Activated naive CD8-positive, alpha-beta T cell treated with anti-CD3 and anti-CD28 coated beads, Interleukin-2, amount 50 U/mL, for 24 hours (primary cell): ENCODE data around the gene TSPAN6.
A peak's percentile ranks its signal among the peaks of the same experiment; 100 is the strongest.

Source experiments
- ATAC-seq: fragments of 150-1000 bp; cut with Tn5 transposase; one replicate; pipeline ENCODE4 v1.10.0; 2021
- DNase-seq: peaks from one replicate; pipeline ENCODE4 v3.0.0; 2021
- H3K27ac Mint-ChIP-seq: one replicate; pipeline ENCODE4 v1.8.0; 2021; ENCODE audit warnings: mild to moderate bottlenecking, mixed read lengths
- H3K27me3 Mint-ChIP-seq: one replicate; pipeline ENCODE4 v1.8.0; 2021; ENCODE audit warnings: mixed read lengths
- H3K36me3 Mint-ChIP-seq: one replicate; pipeline ENCODE4 v1.8.0; 2021; ENCODE audit warnings: low read depth, mixed read lengths
- H3K4me1 Mint-ChIP-seq: one replicate; pipeline ENCODE4 v1.8.0; 2021; ENCODE audit warnings: mixed read lengths
- H3K4me3 Mint-ChIP-seq: one replicate; pipeline ENCODE4 v1.8.0; 2021; ENCODE audit warnings: mild to moderate bottlenecking, moderate library complexity, mixed read lengths
- H3K9me3 Mint-ChIP-seq: one replicate; pipeline ENCODE4 v1.8.0; 2021; ENCODE audit warnings: mixed read lengths

The TSPAN6 gene

GRCh38 chrX:100625985-100626491 is 10.6 kb downstream of the TSPAN6 start:
- Mint-ChIP-seq H3K4me1 (peaks cover 10% of the 10 kb centered on the region), H3K4me3 (no peak overlapping the region), H3K36me3 (no peaks in the 10 kb centered on the region), H3K9me3 (no peaks in the 10 kb centered on the region), H3K27me3 (peaks cover 7% of the 10 kb centered on the region), H3K27ac (no peak overlapping the region)
- DNase-seq (peak; percentile 1), ATAC-seq (peak; percentile 54)

GRCh38 chrX:100623001-100623400 is 13.6 kb downstream of the TSPAN6 start:
- H3K27me3 Mint-ChIP-seq, result peaks cover 6% of the 10 kb centered on the region
- DNase-seq (no peak), ATAC-seq (no peak)
- H3K4me3 Mint-ChIP-seq, result no peak overlapping the region
- H3K27ac Mint-ChIP-seq, result no peak overlapping the region
- no peaks in the 10 kb centered on the region for H3K36me3 Mint-ChIP-seq
- peaks cover 10% of the 10 kb centered on the region for H3K4me1 Mint-ChIP-seq
- H3K9me3 Mint-ChIP-seq, result no peaks in the 10 kb centered on the region

GRCh38 chrX:100615005-100615404 is 21.6 kb downstream of the TSPAN6 start:
- Mint-ChIP-seq H3K36me3 (no peaks in the 10 kb centered on the region), H3K4me3 (no peak overlapping the region), H3K4me1 (no peaks in the 10 kb centered on the region), H3K9me3 (no peaks in the 10 kb centered on the region), H3K27ac (no peak overlapping the region), H3K27me3 (peaks cover 14% of the 10 kb centered on the region)
- no peak for ATAC-seq
- DNase-seq, result no peak

GRCh38 chrX:100611951-100612350 is 24.7 kb downstream of the TSPAN6 start:
- H3K27me3 Mint-ChIP-seq, result peaks cover 11% of the 10 kb centered on the region
- no peaks in the 10 kb centered on the region for H3K9me3 Mint-ChIP-seq
- ATAC-seq (no peak), DNase-seq (no peak)
- H3K4me1 Mint-ChIP-seq, result peaks cover 1% of the 10 kb centered on the region
- H3K27ac Mint-ChIP-seq, result no peak overlapping the region
- H3K4me3 Mint-ChIP-seq, result no peak overlapping the region
- no peaks in the 10 kb centered on the region for H3K36me3 Mint-ChIP-seq

GRCh38 chrX:100609591-100609990 is 27.0 kb downstream of the TSPAN6 start:
- ATAC-seq (no peak), DNase-seq (no peak)
- Mint-ChIP-seq H3K4me3 (no peak overlapping the region), H3K27me3 (peaks cover 10% of the 10 kb centered on the region), H3K4me1 (peaks cover 5% of the 10 kb centered on the region), H3K27ac (no peak overlapping the region), H3K36me3 (no peaks in the 10 kb centered on the region), H3K9me3 (no peaks in the 10 kb centered on the region)

- no peaks in the 10 kb centered on the region for H3K9me3 Mint-ChIP-seq
- DNase-seq (no peak), ATAC-seq (no peak)
- H3K27me3 Mint-ChIP-seq, result peaks cover 7% of the 10 kb centered on the region
- no peaks in the 10 kb centered on the region for H3K36me3 Mint-ChIP-seq
- H3K27ac Mint-ChIP-seq, result no peak overlapping the region
- H3K4me3 Mint-ChIP-seq, result no peak overlapping the region
- H3K4me1 Mint-ChIP-seq, result peaks cover 5% of the 10 kb centered on the region
Observed at GRCh38 chrX:100606753-100607152, 29.9 kb downstream of the TSPAN6 start.

- ATAC-seq, result no peak
- Mint-ChIP-seq H3K4me3 (no peak overlapping the region), H3K36me3 (no peaks in the 10 kb centered on the region), H3K27me3 (peaks cover 8% of the 10 kb centered on the region), H3K9me3 (no peaks in the 10 kb centered on the region), H3K4me1 (peaks cover 5% of the 10 kb centered on the region), H3K27ac (no peak overlapping the region)
- DNase-seq, result no peak
Observed at GRCh38 chrX:100600758-100601157, 35.8 kb downstream of the TSPAN6 start.

- Mint-ChIP-seq H3K27me3 (peaks cover 8% of the 10 kb centered on the region), H3K36me3 (no peaks in the 10 kb centered on the region)
- ATAC-seq, result no peak
Observed at GRCh38 chrX:100600340-100600739, 36.3 kb downstream of the TSPAN6 start.

GRCh38 chrX:100599456-100599855 is 37.1 kb downstream of the TSPAN6 start:
- DNase-seq (no peak), ATAC-seq (no peak)
- H3K4me3 Mint-ChIP-seq, result no peak overlapping the region
- no peaks in the 10 kb centered on the region for H3K9me3 Mint-ChIP-seq
- no peaks in the 10 kb centered on the region for H3K36me3 Mint-ChIP-seq
- H3K27me3 Mint-ChIP-seq, result peaks cover 6% of the 10 kb centered on the region
- H3K4me1 Mint-ChIP-seq, result peaks cover 5% of the 10 kb centered on the region
- no peak overlapping the region for H3K27ac Mint-ChIP-seq

More at GRCh38 chrX:100600340-100600739, 36.3 kb downstream of the TSPAN6 start:
- H3K9me3 Mint-ChIP-seq, result no peaks in the 10 kb centered on the region
- H3K27ac Mint-ChIP-seq, result no peak overlapping the region
- no peak overlapping the region for H3K4me3 Mint-ChIP-seq
- DNase-seq, result no peak
- peaks cover 5% of the 10 kb centered on the region for H3K4me1 Mint-ChIP-seq

- DNase-seq (no peak), ATAC-seq (no peak)
- H3K27me3 Mint-ChIP-seq, result peaks cover 2% of the 10 kb centered on the region
- H3K4me1 Mint-ChIP-seq, result peaks cover 5% of the 10 kb centered on the region
- no peak overlapping the region for H3K4me3 Mint-ChIP-seq
- no peaks in the 10 kb centered on the region for H3K9me3 Mint-ChIP-seq
- no peaks in the 10 kb centered on the region for H3K36me3 Mint-ChIP-seq
- no peak overlapping the region for H3K27ac Mint-ChIP-seq
Observed at GRCh38 chrX:100596601-100597000, 40.0 kb downstream of the TSPAN6 start.

- H3K4me3 Mint-ChIP-seq, result no peak overlapping the region
- no peak for DNase-seq
- H3K27ac Mint-ChIP-seq, result no peak overlapping the region
- no peak for ATAC-seq
- H3K27me3 Mint-ChIP-seq, result no peaks in the 10 kb centered on the region
- no peaks in the 10 kb centered on the region for H3K9me3 Mint-ChIP-seq
- H3K4me1 Mint-ChIP-seq, result no peaks in the 10 kb centered on the region
- no peaks in the 10 kb centered on the region for H3K36me3 Mint-ChIP-seq
Observed at GRCh38 chrX:100593581-100593980, 43.0 kb downstream of the TSPAN6 start.

- Mint-ChIP-seq H3K36me3 (no peaks in the 10 kb centered on the region), H3K4me1 (no peaks in the 10 kb centered on the region), H3K4me3 (no peak overlapping the region), H3K9me3 (no peaks in the 10 kb centered on the region), H3K27me3 (no peaks in the 10 kb centered on the region), H3K27ac (no peak overlapping the region)
- no peak for DNase-seq
- ATAC-seq, result no peak
Observed at GRCh38 chrX:100593126-100593525, 43.5 kb downstream of the TSPAN6 start.

- Mint-ChIP-seq H3K36me3 (no peaks in the 10 kb centered on the region), H3K9me3 (no peaks in the 10 kb centered on the region), H3K27me3 (no peaks in the 10 kb centered on the region), H3K27ac (no peak overlapping the region), H3K4me3 (no peak overlapping the region), H3K4me1 (no peaks in the 10 kb centered on the region)
- ATAC-seq (no peak), DNase-seq (no peak)
Observed at GRCh38 chrX:100591256-100592051, 45.2 kb downstream of the TSPAN6 start.

- H3K36me3 Mint-ChIP-seq, result no peaks in the 10 kb centered on the region
Observed at GRCh38 chrX:100587861-100588260, 48.7 kb downstream of the TSPAN6 start.

GRCh38 chrX:100586747-100587146 is 49.9 kb downstream of the TSPAN6 start:
- Mint-ChIP-seq H3K27me3 (peaks cover 10% of the 10 kb centered on the region), H3K36me3 (no peaks in the 10 kb centered on the region), H3K4me3 (no peak overlapping the region), H3K9me3 (no peaks in the 10 kb centered on the region), H3K4me1 (no peaks in the 10 kb centered on the region), H3K27ac (no peak overlapping the region)
- no peak for ATAC-seq
- DNase-seq, result no peak

More at GRCh38 chrX:100587861-100588260, 48.7 kb downstream of the TSPAN6 start:
- H3K27ac Mint-ChIP-seq, result no peak overlapping the region
- H3K4me3 Mint-ChIP-seq, result no peak overlapping the region
- no peaks in the 10 kb centered on the region for H3K4me1 Mint-ChIP-seq
- peaks cover 10% of the 10 kb centered on the region for H3K27me3 Mint-ChIP-seq
- H3K9me3 Mint-ChIP-seq, result no peaks in the 10 kb centered on the region
- DNase-seq (no peak), ATAC-seq (no peak)
